Measurements from ENCODE around the gene PRRG2. TPM values are rescaled to one million over a fixed set of nuclear protein-coding genes. Genes with fewer than 3 reads are reported as not detected.

Gene PRRG2
- 1 to 10 TPM in 1 of 8 experiments, under 1 TPM in 7; 0.21 to 1.1 (median 0.60) TPM for total RNA-seq

DNA sequence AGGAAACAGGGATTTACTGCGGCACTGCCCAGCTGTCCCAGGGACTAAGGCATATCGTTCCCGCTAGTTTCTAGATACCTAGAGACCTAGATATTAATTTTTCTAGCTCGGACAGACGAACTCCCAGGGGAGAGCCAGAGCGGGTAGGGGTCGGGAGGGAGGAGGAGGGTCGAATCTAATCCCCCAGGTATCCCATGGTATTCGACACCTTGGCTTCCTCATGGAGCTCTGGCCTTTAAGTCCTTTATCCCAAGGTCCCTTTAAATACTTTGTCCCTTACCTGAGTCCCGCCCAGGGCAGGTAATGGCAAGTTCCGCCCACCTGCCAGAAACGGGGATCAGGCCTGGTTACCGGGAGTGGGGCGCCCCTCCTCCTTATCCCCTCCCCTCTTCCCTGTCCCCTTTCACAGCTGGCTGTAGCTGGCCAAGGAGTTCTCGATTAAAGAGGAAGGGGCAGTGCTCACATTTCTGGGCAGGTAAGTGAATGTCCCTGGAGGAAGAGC, at the start of gene PRRG2:
PRRG2 (plus strand) TSS at position 310 of the 502 bp plus-strand sequence. CDS start 1,904 bp downstream, outside the sequence.
- H3K4me1 ChIP-seq (replicated peaks in 1 of 2) = peaks cover 20 to 28% of the 10 kb centered on the region in 2 donors
- ATAC-seq (replicated peaks in 6 of 8) = no peak
- 11 to 83% (median 39%) methylated on average over 1 to 7 of the region's 15 CpGs; no CpG with 5 or more reads in 2 of the 10 experiments for WGBS, 10 experiments
- peak within 1 kb of the TSS; percentile 52 to 85 (median 68) for H3K4me3 ChIP-seq
- peak within 1 kb of the TSS; percentile 51 to 52 for H3K27ac ChIP-seq
- in situ Hi-C loops (cut with MboI; ENCODE audit: low pct_unique_long_range_greater_than_20kb in 2 of 9, low sequenced_read_pairs in 9 of 9, unreplicated experiment in 9 of 9) = no loop called here

DNA sequence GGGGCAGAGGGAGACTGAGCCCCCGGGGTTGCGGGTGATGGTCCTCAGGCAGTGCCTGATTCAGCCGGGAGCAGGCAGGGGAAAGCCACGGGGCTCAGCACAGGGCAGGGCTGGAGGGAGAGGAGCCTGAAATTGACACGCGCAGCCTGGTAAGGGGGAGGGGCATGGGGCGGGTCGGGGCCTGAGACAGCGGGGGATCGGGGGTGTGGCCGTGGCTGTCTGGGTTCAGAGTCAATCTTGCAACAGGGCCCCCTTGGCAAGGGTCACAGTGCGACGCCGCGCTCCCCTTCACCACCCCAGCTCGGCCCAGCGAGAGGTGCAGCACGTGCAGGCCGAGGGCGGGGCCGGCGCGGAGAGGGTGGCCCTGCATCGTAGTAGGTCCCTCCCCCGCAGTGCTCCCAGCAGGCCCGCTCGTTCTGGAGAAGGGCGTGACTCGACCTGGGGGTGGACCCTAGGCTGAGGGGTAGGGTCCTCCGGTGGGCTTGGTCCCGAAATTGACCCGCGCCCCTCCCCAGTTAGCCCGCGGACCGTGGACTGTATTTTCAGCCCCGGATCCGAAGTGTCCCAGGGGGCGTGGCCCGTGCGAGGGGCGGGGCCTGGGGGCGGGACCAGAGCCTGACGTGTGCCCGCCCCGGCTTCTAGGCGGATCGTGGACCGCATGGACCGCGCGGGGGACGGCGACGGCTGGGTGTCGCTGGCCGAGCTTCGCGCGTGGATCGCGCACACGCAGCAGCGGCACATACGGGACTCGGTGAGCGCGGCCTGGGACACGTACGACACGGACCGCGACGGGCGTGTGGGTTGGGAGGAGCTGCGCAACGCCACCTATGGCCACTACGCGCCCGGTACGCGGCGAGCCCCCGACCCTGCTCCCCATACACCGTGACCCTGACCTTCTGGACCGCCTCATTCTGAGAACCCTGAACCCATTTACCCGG, 47.3 kb upstream of the PRRG2 start:
- in situ Hi-C loops (cut with MboI; ENCODE audit: low pct_unique_long_range_greater_than_20kb in 2 of 9, low sequenced_read_pairs in 9 of 9, unreplicated experiment in 9 of 9) = loop anchor here in 1 of 9 experiments (25.0 kb wide), 1 partner anchor 147 kb away; the partner anchor contains the start of gene KASH5
- Histone ChIP-seq H3K4me3 (peak overlapping the region; percentile 42 to 60 (median 57)), H3K27ac (peak overlapping the region in 1 of 2 donors; percentile 15), H3K4me1 (replicated peaks in 1 of 2) (no peaks in the 10 kb centered on the region)
- peak; percentile 85 to 95 (median 88) for ATAC-seq (replicated peaks in 6 of 8)
- 0 to 81% (median 0%) methylated on average over 2 to 20 of the region's 87 CpGs; no CpG with 5 or more reads in 5 of the 10 experiments for WGBS, 10 experiments

DNA sequence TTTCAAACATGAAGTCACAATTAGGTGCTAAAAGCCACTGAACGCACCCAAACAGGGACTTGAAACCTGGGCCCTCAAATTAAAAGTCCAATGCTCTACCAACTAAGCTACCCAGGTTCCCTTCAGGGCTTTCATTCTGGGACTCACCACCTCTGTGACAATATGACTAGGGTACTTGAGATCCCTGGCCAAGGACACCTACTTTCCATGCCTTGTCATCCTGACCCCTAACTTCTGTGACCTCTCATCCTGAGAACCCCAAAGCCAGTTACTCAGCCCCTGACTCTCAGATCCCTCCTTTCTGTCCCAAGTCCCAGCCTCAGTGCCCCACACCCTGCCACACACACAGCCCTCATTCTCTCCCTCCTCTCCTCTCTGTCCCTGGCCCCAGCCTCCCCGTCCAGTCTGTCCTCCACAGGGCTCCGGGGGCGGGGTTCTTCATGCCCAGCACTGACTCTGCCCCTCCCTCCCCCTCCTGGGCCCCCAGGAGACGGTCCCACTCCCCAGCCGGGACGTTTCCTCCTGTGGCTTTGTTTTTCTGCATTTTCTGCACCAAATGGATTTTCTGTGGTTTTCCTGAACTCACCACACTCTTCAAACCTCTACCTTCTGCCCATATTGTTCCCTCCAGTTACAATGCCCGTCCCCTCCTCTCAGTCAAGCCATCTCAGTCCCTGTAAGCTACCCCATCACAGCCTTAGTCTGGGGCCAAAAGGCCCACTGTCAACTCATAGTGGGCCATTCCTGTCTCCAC, 46.3 kb upstream of the PRRG2 start:
- no peak overlapping the region for H3K27ac ChIP-seq
- H3K4me3 ChIP-seq = peak overlapping the region in 4 of 5 donors; percentile 42 to 60 (median 52)
- 0 to 100% (median 47%) methylated on average over 1 to 5 of the region's 8 CpGs; no CpG with 5 or more reads in 4 of the 10 experiments for WGBS, 10 experiments
- H3K4me1 ChIP-seq (replicated peaks in 1 of 2) = no peaks in the 10 kb centered on the region
- no peak for ATAC-seq (replicated peaks in 6 of 8)
- in situ Hi-C loops (cut with MboI; ENCODE audit: low pct_unique_long_range_greater_than_20kb in 2 of 9, low sequenced_read_pairs in 9 of 9, unreplicated experiment in 9 of 9) = loop anchor here in 1 of 9 experiments (25.0 kb wide), 1 partner anchor 148 kb away; the partner anchor contains the start of gene KASH5

DNA sequence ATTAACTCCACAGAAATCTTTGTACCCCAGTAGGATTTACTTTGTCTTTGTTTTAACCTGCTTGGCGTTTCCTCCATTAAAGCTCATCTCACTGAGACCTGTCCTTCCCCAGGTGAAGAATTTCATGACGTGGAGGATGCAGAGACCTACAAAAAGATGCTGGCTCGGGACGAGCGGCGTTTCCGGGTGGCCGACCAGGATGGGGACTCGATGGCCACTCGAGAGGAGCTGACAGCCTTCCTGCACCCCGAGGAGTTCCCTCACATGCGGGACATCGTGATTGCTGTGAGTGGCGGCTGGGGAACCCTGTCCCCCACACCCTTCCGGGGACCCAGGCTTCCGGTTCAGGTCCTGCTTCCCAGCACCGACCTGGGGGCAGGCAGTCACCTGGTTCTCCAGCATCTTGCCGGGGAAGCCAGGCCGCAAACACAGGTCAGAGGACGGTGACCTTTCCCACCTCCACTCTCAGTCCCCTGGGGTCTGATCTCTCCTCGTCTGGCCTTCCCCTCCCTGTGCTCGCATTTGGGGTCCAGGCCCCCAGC, 44.1 kb upstream of the PRRG2 start:
- in situ Hi-C loops (cut with MboI; ENCODE audit: low pct_unique_long_range_greater_than_20kb in 2 of 9, low sequenced_read_pairs in 9 of 9, unreplicated experiment in 9 of 9) = loop anchor here in 1 of 9 experiments (25.0 kb wide), 1 partner anchor 150 kb away; the partner anchor contains the start of gene KASH5
- 80 to 87% (median 85%) methylated on average over 1 to 9 of the region's 22 CpGs; no CpG with 5 or more reads in 6 of the 10 experiments for WGBS, 10 experiments
- no peak for ATAC-seq (replicated peaks in 6 of 8)

DNA sequence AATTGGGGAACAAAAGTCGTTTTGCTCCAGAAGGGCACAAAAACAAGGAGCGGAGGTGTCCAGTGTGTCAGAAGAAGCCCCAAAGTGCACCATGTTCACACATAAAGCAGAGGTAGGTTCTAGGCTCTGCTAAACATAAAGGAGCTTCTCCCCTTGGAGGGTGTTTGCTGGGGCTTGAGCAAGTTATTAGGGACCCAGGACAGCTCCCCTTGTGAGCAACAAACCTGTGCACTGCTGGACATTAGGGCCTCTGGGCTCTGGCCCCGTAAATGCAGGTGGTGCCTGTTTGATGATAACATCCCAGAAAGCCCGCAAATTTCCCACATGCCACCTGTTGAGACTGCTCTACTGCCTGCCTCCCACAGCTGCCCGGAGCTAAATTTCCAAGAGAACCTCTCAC, 42.5 kb upstream of the PRRG2 start:
- no peaks in the 10 kb centered on the region for H3K4me1 ChIP-seq (replicated peaks in 1 of 2)
- no peak overlapping the region for H3K27ac ChIP-seq
- no peak overlapping the region for H3K4me3 ChIP-seq
- no peak for ATAC-seq (replicated peaks in 6 of 8)
- 57 to 100% (median 75%) methylated on average over 1 to 4 of the region's 5 CpGs; no CpG with 5 or more reads in 2 of the 10 experiments for WGBS, 10 experiments
- in situ Hi-C loops (cut with MboI; ENCODE audit: low pct_unique_long_range_greater_than_20kb in 2 of 9, low sequenced_read_pairs in 9 of 9, unreplicated experiment in 9 of 9) = loop anchor here in 1 of 9 experiments (25.0 kb wide), 1 partner anchor 151 kb away; the partner anchor contains the start of gene KASH5

More for the DNA sequence above, 44.1 kb upstream of the PRRG2 start:
- H3K4me3 ChIP-seq = no peak overlapping the region
- H3K27ac ChIP-seq = no peak overlapping the region
- H3K4me1 ChIP-seq (replicated peaks in 1 of 2) = no peaks in the 10 kb centered on the region

DNA sequence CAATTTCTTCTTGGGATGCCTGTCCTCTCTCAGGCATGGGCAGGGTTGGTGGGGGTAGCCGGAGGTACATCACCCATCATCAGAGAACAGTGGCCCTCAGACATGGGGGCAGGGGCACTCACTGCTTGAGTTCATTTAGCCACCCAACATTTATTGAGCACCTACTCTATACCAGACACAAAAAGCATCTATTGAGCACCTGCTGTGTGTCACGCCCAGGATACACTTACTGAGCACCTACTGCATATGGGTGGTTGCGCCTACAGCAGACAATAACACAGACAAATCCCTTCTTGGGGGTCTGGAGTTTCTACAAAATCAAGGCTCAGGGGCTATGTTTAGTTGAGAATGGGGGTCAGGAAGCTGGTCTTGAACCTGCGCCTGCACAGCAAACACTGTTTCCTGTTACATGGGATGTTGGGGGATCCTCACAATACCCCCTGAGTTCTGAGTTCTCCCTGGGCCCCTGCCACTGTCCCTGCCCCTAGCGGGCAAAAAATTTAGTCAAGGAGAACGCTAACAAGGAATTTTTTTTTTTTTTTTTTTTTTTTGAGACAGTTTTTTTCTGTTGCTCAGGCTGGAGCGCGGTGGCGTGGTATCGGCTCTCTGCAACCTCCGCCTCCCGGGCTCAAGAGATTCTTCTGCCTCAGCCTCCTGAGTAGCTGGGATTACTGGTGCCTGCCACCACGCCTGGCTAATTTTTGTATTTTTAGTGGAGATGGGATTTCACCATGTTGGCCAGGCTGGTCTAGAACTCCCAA, 41.7 kb upstream of the PRRG2 start:
- ATAC-seq (replicated peaks in 6 of 8) = no peak
- no peak overlapping the region for H3K27ac ChIP-seq
- WGBS, 10 experiments = 80 to 100% (median 92%) methylated on average over 1 to 6 of the region's 13 CpGs; no CpG with 5 or more reads in 2 of the 10 experiments
- H3K4me3 ChIP-seq = no peak overlapping the region
- no peaks in the 10 kb centered on the region for H3K4me1 ChIP-seq (replicated peaks in 1 of 2)
- in situ Hi-C loops (cut with MboI; ENCODE audit: low pct_unique_long_range_greater_than_20kb in 2 of 9, low sequenced_read_pairs in 9 of 9, unreplicated experiment in 9 of 9) = loop anchor here in 1 of 9 experiments (25.0 kb wide), 1 partner anchor 152 kb away; the partner anchor contains the start of gene KASH5

DNA sequence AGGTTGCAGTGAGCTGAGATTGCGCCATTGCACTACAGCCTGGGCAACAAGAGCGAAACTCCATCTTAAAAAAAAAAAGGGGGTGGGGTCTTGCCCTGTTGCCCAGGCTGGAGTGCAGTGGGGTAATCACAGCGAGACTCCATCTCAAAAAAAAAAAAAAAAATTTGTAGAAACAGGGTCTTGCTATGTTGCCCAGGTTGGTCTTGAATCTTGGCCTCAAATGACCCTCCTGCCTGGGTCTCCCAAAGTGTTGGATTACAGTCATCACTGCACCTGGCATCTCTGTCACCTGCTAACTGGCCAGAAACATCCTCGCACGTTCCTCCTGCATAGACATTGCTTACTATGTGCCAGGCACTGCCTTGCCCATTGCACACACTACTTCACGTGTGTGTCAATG, 39.2 kb upstream of the PRRG2 start:
- Histone ChIP-seq H3K4me1 (replicated peaks in 1 of 2) (peaks cover 0 to 2% of the 10 kb centered on the region in 2 donors), H3K4me3 (no peak overlapping the region), H3K27ac (no peak overlapping the region)
- in situ Hi-C loops (cut with MboI; ENCODE audit: low pct_unique_long_range_greater_than_20kb in 2 of 9, low sequenced_read_pairs in 9 of 9, unreplicated experiment in 9 of 9) = loop anchor here in 1 of 9 experiments (25.0 kb wide), 1 partner anchor 155 kb away; the partner anchor contains the start of gene KASH5
- ATAC-seq (replicated peaks in 6 of 8) = no peak
- WGBS, 10 experiments = 17 to 100% (median 69%) methylated on average over 1 to 3 of the region's 6 CpGs; no CpG with 5 or more reads in 2 of the 10 experiments

DNA sequence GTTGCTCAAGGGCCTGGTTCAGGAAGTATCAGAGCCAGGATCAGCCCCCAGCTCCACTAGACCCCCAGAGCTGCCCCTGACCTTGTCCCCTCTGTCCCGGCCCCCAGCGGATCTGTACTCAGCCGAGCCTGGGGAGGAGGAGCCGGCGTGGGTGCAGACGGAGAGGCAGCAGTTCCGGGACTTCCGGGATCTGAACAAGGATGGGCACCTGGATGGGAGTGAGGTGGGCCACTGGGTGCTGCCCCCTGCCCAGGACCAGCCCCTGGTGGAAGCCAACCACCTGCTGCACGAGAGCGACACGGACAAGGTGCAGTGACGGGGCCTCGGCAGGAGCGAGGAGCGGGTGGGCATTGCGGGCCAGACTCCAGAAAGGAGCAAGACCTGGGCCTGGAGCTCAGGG, 38.7 kb upstream of the PRRG2 start:
- Histone ChIP-seq H3K27ac (no peak overlapping the region), H3K4me3 (no peak overlapping the region), H3K4me1 (replicated peaks in 1 of 2) (peaks cover 0 to 2% of the 10 kb centered on the region in 2 donors)
- ATAC-seq (replicated peaks in 6 of 8) = no peak
- WGBS, 10 experiments = 73 to 100% (median 89%) methylated on average over 3 to 8 of the region's 16 CpGs; no CpG with 5 or more reads in 5 of the 10 experiments
- in situ Hi-C loops (cut with MboI; ENCODE audit: low pct_unique_long_range_greater_than_20kb in 2 of 9, low sequenced_read_pairs in 9 of 9, unreplicated experiment in 9 of 9) = loop anchor here in 1 of 9 experiments (25.0 kb wide), 1 partner anchor 155 kb away; the partner anchor contains the start of gene KASH5

DNA sequence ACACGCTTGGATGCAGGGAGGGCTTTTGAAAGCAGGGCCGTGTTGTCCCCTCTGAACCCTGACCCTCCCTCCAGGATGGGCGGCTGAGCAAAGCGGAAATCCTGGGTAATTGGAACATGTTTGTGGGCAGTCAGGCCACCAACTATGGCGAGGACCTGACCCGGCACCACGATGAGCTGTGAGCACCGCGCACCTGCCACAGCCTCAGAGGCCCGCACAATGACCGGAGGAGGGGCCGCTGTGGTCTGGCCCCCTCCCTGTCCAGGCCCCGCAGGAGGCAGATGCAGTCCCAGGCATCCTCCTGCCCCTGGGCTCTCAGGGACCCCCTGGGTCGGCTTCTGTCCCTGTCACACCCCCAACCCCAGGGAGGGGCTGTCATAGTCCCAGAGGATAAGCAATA, 38.1 kb upstream of the PRRG2 start:
- H3K4me3 ChIP-seq = no peak overlapping the region
- H3K4me1 ChIP-seq (replicated peaks in 1 of 2) = peaks cover 0 to 2% of the 10 kb centered on the region in 2 donors
- WGBS, 10 experiments = 40 to 100% (median 80%) methylated on average over 1 to 7 of the region's 14 CpGs; no CpG with 5 or more reads in 3 of the 10 experiments
- no peak overlapping the region for H3K27ac ChIP-seq
- in situ Hi-C loops (cut with MboI; ENCODE audit: low pct_unique_long_range_greater_than_20kb in 2 of 9, low sequenced_read_pairs in 9 of 9, unreplicated experiment in 9 of 9) = loop anchor here in 1 of 9 experiments (25.0 kb wide), 1 partner anchor 156 kb away; the partner anchor contains the start of gene KASH5
- ATAC-seq (replicated peaks in 6 of 8) = no peak

DNA sequence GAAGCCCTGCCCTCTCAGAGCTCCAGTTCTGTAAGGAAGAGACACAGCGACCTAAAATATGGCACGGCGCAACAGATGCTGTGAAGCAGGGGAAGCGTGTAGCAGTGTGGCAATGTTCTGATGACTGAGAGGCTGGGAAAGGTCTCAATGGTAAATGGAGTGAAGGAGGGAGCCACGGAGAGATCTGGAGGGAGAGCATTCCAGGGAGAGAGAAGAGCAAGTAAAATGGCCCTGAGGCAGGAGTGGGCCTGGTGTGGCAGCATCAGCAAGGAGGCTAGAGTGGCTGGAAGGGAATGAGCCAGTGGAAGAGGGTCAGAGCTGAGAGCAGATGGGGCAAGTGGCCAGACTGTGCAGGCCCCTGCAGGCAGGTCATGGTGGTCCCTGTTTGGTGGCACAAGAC, 37.0 kb upstream of the PRRG2 start:
- ATAC-seq (replicated peaks in 6 of 8) = no peak
- 50 to 95% (median 83%) methylated on average over 1 to 4 of the region's 5 CpGs; no CpG with 5 or more reads in 4 of the 10 experiments for WGBS, 10 experiments
- in situ Hi-C loops (cut with MboI; ENCODE audit: low pct_unique_long_range_greater_than_20kb in 2 of 9, low sequenced_read_pairs in 9 of 9, unreplicated experiment in 9 of 9) = loop anchor here in 1 of 9 experiments (25.0 kb wide), 1 partner anchor 157 kb away; the partner anchor contains the start of gene KASH5

More for the DNA sequence above, 37.0 kb upstream of the PRRG2 start:
- Histone ChIP-seq H3K4me1 (replicated peaks in 1 of 2) (peaks cover 0 to 2% of the 10 kb centered on the region in 2 donors), H3K4me3 (no peak overlapping the region), H3K27ac (no peak overlapping the region)
